C4-2B (cell line): Measurements from ENCODE around the gene PLXNA2.

Source experiments
- ZFX ChIP-seq: fragments of 450-650 bp; IDR thresholded peaks from 2 replicates; pipeline ENCODE4 v1.6.1; 2017
- TF ChIP-seq, protein P1 (sequence below): fragments of 450-650 bp; conservative IDR thresholded peaks from 2 replicates; pipeline ENCODE4 v1.5.1; 2017; ENCODE audit warnings: mild to moderate bottlenecking

DNA sequence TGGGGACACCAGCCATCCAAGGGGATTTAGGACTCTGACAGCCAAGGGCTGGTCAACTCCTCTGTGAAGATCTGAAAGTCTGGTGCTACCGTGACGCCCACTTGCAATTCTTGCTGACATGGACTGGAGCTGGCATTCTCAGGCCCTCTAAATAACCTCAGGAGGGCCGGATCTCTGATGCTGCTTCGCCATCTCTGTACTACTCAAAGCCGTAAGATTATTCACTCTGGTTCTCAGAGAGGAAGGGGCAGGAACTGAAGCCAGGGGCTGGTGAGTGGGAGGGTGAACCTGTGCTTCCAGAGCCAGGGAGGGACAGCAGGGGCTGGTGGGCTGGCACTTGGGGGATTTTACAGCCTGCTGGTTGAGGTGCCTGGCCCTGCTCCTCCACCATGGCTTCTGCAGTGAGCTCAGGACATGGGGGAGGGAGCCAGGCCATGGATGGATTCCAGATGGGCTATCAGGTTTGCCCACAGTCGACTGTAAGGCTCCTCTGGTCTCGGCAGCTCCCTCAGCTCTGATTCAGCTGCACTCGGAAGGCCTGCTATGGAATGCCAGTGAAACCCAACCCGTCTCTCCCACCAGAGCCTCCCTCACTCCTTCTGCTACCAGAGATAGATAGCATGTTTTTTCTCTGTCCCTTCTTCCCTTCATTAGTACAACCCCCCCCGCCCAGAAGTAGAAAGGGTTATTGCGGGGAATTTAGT, 84.5 kb downstream of the PLXNA2 start:
- TF ChIP-seq, protein P1, sequence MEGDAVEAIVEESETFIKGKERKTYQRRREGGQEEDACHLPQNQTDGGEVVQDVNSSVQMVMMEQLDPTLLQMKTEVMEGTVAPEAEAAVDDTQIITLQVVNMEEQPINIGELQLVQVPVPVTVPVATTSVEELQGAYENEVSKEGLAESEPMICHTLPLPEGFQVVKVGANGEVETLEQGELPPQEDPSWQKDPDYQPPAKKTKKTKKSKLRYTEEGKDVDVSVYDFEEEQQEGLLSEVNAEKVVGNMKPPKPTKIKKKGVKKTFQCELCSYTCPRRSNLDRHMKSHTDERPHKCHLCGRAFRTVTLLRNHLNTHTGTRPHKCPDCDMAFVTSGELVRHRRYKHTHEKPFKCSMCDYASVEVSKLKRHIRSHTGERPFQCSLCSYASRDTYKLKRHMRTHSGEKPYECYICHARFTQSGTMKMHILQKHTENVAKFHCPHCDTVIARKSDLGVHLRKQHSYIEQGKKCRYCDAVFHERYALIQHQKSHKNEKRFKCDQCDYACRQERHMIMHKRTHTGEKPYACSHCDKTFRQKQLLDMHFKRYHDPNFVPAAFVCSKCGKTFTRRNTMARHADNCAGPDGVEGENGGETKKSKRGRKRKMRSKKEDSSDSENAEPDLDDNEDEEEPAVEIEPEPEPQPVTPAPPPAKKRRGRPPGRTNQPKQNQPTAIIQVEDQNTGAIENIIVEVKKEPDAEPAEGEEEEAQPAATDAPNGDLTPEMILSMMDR = no peak
- no peak for TF ChIP-seq ZFX
